Psoas muscle (tissue), 8 donors: ENCODE results near the gene CHST11. TPM values are rescaled to one million over a fixed set of nuclear protein-coding genes. Genes with fewer than 3 reads are reported as not detected.
"Not testable (repeated sequence)": the region's sequence is repeated elsewhere in the genome, so short reads cannot be mapped to it uniquely, and the experiment has no call there.

Experiments used
- ATAC-seq, 4 donors: fragments of 200-7000 bp; cut with Tn5 transposase; one replicate each; pipeline ENCODE4 v1.9.1; 2020; ENCODE audit warnings: moderate library complexity in 3 of 4, mild to moderate bottlenecking in 2 of 4
- DNase-seq, 2 donors: peaks; one replicate each; pipeline ENCODE4 v3.0.0-alpha.2; 2020
- H3K27ac ChIP-seq: fragments of 200-600 bp; one replicate; pipeline ENCODE4 v1.8.0; 2022
- H3K27me3 ChIP-seq, 3 donors: fragments of 200-600 bp in 1 of 3; one replicate each; pipeline versions ENCODE4 v1.6.1 to v1.8.0; 2013 to 2022; ENCODE audit warnings: low read length in 2 of 3, mild to moderate bottlenecking in 2 of 3, moderate library complexity in 1 of 3; ENCODE audit not compliant: insufficient read depth in 3 of 3
- H3K36me3 ChIP-seq, 2 donors: fragments of 200-600 bp in 1 of 2; one replicate each; pipeline versions ENCODE4 v1.6.1 to v1.8.0; 2013 to 2022; ENCODE audit warnings: low read depth in 1 of 2, mild to moderate bottlenecking in 1 of 2, moderate library complexity in 1 of 2; ENCODE audit not compliant: insufficient read depth in 1 of 2
- H3K4me1 ChIP-seq: fragments of 200-600 bp; one replicate; pipeline ENCODE4 v1.8.0; 2022
- H3K4me3 ChIP-seq: fragments of 200-600 bp; one replicate; pipeline ENCODE4 v1.8.0; 2022; ENCODE audit warnings: mild to moderate bottlenecking
- H3K9me3 ChIP-seq: fragments of 200-600 bp; one replicate; pipeline ENCODE4 v1.8.0; 2022
- WGBS, 3 donors: extraction: QIAGEN DNeasy Blood & Tissue Kit; methylation state at CpG; one replicate each; pipeline versions ENCODE4 v1.1.6 to v1.1.7; 2013; 5-methylcytosine and 5-hydroxymethylcytosine counted together
- intact Hi-C, 2 donors: fragments of 100-400 bp; cut with DNase I; formaldehyde crosslinking; loops; one replicate each; pipeline versions ENCODE4 v1.11.0 to v1.14.2; 2022
- polyA plus RNA-seq, 3 donors: library from polyadenylated mRNA; stranded (reverse); fragments of 200-250 nt; gene quantifications; one replicate each; pipeline ENCODE4 v1.2.3, GENCODE V29; 2013
- total RNA-seq, 4 donors: library from RNA; stranded (reverse); fragmentation: NEBNext Ultra II Directional in 2 of 4; extraction: Animal tissue kit (Norgen Biotek cat#: 25700) in 2 of 4; gene quantifications; one replicate each; pipeline versions ENCODE4 v1.2.1 to v1.2.4, GENCODE V29; 2021 to 2023
- TF ChIP-seq, protein P1 (sequence below): fragments of 200-600 bp; IDR thresholded peaks from one replicate; pipeline ENCODE4 v1.8.0; 2022; ENCODE audit warnings: antibody characterized with exemption
- donor health status: healthy with polysubstance abuse.
- donor health status: DM: no; HTN: no; CAD: no; lungs with moderate emphysema.
- donor health status: Bipolar disorder and iron deficiency.
- donor health status: healthy.
- donor health status: DM: yes; HTN: yes; CAD: no.
- donor health status: DM: no; HTN: no; CAD: no.
- donor health status: DM: no; HTN: no; CAD: no.
- donor health status: DM: yes; HTN: yes; CAD: no.

CHST11 gene
- total and polyA plus RNA-seq, 7 donors, result 0.52 to 1.6 (median 1.0) TPM

DNA sequence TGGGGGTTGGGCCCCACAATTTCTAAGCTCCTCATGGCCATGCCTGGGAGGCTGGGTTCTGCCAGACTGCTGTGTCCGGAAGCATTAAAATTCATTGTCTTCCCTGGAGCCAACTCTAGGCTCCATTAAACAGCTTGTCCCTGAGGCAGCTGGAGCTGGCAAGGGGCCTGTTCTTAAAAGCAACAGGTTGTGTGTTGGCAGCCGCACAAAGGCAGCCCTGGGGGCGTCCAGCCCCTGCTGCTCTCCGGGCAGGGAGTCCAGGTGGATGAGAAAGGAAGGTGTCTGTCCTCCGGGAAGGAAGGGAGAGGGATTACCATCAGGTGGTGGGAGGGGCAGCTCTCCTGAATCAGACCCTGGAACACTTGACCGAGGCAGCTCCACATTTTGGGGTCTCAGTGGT, 98.9 kb downstream of the CHST11 start:
- TF ChIP-seq, protein P1, sequence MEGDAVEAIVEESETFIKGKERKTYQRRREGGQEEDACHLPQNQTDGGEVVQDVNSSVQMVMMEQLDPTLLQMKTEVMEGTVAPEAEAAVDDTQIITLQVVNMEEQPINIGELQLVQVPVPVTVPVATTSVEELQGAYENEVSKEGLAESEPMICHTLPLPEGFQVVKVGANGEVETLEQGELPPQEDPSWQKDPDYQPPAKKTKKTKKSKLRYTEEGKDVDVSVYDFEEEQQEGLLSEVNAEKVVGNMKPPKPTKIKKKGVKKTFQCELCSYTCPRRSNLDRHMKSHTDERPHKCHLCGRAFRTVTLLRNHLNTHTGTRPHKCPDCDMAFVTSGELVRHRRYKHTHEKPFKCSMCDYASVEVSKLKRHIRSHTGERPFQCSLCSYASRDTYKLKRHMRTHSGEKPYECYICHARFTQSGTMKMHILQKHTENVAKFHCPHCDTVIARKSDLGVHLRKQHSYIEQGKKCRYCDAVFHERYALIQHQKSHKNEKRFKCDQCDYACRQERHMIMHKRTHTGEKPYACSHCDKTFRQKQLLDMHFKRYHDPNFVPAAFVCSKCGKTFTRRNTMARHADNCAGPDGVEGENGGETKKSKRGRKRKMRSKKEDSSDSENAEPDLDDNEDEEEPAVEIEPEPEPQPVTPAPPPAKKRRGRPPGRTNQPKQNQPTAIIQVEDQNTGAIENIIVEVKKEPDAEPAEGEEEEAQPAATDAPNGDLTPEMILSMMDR, result no peak
- intact Hi-C loops, result no loop called here
- H3K4me1 ChIP-seq, result no peaks in the 10 kb centered on the region

DNA sequence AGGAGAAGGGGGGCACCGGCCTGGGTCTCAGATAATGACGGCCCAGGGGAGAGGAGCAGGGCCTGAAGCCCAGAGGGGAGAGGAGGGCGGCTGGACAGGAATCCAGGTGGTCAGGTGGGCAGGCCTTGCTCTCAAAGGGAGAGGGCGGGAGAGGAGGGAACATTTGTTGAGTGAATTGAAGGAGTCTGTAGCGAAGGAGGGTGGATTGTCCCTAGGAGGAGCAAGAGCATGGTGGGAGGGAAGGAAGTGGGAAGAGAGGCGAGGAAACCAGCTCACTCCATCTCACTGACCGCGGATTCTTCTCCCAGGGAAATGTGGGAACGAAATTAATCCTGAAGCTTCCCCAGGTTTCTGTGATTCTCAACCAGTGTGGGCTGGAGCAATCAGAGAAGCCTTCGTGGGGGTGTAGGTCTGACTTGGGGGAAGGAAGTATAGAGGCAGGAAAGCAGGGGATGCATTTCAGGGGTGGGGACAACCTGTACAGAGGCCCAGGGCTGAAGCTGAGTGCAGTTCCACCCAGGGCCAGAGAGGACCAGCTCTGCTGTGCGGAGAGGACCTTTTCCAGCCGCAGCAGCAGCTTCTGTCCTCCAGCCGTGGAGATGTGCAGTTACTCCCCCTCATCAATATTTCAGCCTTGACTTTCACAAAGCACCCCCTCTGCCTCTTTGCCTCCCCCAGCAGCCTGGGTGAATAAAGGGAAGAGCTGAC, 100.9 kb downstream of the CHST11 start:
- Histone ChIP-seq H3K36me3 (no peaks in the 10 kb centered on the region), H3K27ac (no peak overlapping the region), H3K4me1 (no peaks in the 10 kb centered on the region), H3K9me3 (no peaks in the 10 kb centered on the region), H3K4me3 (no peak overlapping the region), H3K27me3 (no peaks in the 10 kb centered on the region)
- WGBS, 3 donors, result 85 to 88% (median 85%) methylated on average over 13 of the region's 13 CpGs
- intact Hi-C loops, result no loop called here
- DNase-seq, result no peak
- TF ChIP-seq, protein P1, result no peak
- ATAC-seq, result no peak

More for the DNA sequence above, 98.9 kb downstream of the CHST11 start:
- Histone ChIP-seq H3K27me3 (no peaks in the 10 kb centered on the region), H3K4me3 (no peak overlapping the region), H3K36me3 (no peaks in the 10 kb centered on the region), H3K27ac (no peak overlapping the region), H3K9me3 (no peaks in the 10 kb centered on the region)
- 18 to 26% (median 23%) methylated on average over 6 of the region's 6 CpGs for WGBS, 3 donors
- DNase-seq (no peak), ATAC-seq (no peak)

DNA sequence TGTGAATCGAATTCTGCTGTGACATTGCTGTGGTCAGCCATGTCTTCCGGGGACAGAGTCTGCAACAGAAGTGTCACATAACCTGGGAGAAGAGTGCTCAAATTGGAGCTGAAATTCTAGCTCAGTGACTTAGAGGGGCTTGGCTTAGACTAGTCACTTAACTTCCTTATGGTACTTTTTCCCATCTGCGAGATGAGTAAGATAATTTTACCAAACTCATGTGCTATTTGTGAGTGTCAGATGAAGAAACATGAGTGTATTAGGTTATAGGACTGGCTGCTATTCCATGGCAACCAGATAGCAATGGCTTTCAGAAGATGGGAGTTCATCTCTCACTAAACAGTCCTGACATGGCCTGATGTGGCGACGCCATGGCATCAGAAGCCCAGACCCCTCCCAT, 104.1 kb downstream of the CHST11 start:
- Histone ChIP-seq H3K4me3 (no peak overlapping the region), H3K27ac (no peak overlapping the region), H3K27me3 (no peaks in the 10 kb centered on the region), H3K9me3 (no peaks in the 10 kb centered on the region), H3K4me1 (no peaks in the 10 kb centered on the region), H3K36me3 (no peaks in the 10 kb centered on the region)
- DNase-seq, result no peak
- no peak for ATAC-seq
- WGBS, 3 donors, result 65 to 73% (median 71%) methylated on average over 5 of the region's 5 CpGs
- intact Hi-C loops, result no loop called here
- TF ChIP-seq, protein P1, result no peak

DNA sequence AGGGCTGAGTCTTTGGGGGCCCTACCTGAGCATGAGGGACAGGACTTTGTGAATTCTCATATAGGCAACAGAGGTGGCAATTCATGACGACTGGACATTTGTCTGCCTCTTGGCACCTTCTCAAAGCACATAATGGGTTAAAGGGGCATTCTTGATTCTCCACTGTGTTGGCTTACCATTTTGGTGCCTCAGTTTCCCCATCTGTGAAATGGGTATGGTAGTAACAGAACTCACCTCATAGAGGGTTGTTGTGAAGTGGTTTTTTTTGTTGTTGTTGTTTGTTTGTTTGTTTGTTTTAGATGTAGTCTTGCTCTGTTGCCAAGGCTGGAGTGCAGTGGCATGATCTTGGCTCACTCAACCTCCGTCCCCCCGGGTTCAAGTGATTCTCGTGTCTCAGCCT, 106.0 kb downstream of the CHST11 start:
- intact Hi-C loops, result no loop called here
- DNase-seq (no peak), ATAC-seq (no peak)
- Histone ChIP-seq H3K36me3 (no peaks in the 10 kb centered on the region), H3K4me3 (no peak overlapping the region), H3K27ac (no peak overlapping the region), H3K4me1 (no peaks in the 10 kb centered on the region), H3K9me3 (no peaks in the 10 kb centered on the region), H3K27me3 (no peaks in the 10 kb centered on the region)
- TF ChIP-seq, protein P1, result no peak
- 90 to 92% (median 91%) methylated on average over 4 of the region's 4 CpGs for WGBS, 3 donors

DNA sequence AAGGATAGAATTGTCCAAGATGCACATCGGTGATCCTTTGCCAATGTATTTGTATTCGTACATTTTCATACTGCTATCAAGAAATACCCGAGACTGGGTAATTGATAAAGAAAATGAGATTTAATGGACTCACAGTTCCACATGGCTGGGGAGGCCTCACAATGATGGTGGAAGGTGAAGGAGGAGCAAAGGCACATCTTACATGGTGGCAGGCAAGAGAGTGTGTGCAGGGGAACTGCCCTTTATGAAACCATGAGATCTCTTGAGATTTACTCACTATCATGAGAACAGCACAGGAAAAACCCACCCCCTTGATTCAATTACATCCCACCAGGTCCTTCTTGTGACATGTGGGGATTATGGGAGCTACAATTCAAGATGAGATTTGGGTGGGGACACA, 107.9 kb downstream of the CHST11 start:
- H3K4me1 ChIP-seq, H3K9me3 ChIP-seq, H3K27ac ChIP-seq, H3K36me3 ChIP-seq, H3K4me3 ChIP-seq, ATAC-seq, intact Hi-C loops, H3K27me3 ChIP-seq, DNase-seq: not testable (repeated sequence)
- 80 to 97% (median 96%) methylated on average over 3 of the region's 3 CpGs for WGBS, 3 donors
